Karpas-422 (cell line): ENCODE measurements around the gene AAMP. TPM values are rescaled to one million over a fixed set of nuclear protein-coding genes. Genes with fewer than 3 reads are reported as not detected.
A peak's percentile ranks its signal among the peaks of the same experiment; 100 is the strongest.
"Not testable (repeated sequence)": the region's sequence is repeated elsewhere in the genome, so short reads cannot be mapped to it uniquely, and the experiment has no call there.

Experiments used
- DNase-seq: peaks from one replicate; pipeline ENCODE4 v3.0.0-alpha.2; 2015
- H2AFZ ChIP-seq: fragments of 200-600 bp; sonication (generic); 2 replicates; pipeline ENCODE4 v1.6.1; 2014; ENCODE audit warnings: antibody characterized with exemption, low read length, mixed read lengths
- H3K27ac ChIP-seq: fragments of 200-600 bp; sonication (generic); 2 replicates; pipeline ENCODE4 v1.5.1; 2014; ENCODE audit warnings: mild to moderate bottlenecking, low read length, moderate library complexity
- H3K27me3 ChIP-seq: fragments of 200-600 bp; sonication (generic); 2 replicates; pipeline ENCODE4 v1.6.1; 2014; ENCODE audit warnings: low read length, mixed read lengths
- H3K36me3 ChIP-seq: fragments of 200-600 bp; sonication (generic); 2 replicates; pipeline ENCODE4 v1.6.1; 2014; ENCODE audit warnings: low read length, mixed read lengths; ENCODE audit not compliant: insufficient read depth
- H3K4me1 ChIP-seq: fragments of 200-600 bp; sonication (generic); 2 replicates; pipeline ENCODE4 v1.6.1; 2014; ENCODE audit warnings: mild to moderate bottlenecking, low read length, mixed read lengths
- H3K4me2 ChIP-seq: fragments of 200-600 bp; sonication (generic); 2 replicates; pipeline ENCODE4 v1.6.1; 2014; ENCODE audit warnings: low read length, low read depth, mild to moderate bottlenecking; ENCODE audit not compliant: poor library complexity, severe bottlenecking
- H3K4me3 ChIP-seq: fragments of 200-600 bp; sonication (generic); 2 replicates; pipeline ENCODE4 v1.5.1; 2014; ENCODE audit warnings: mild to moderate bottlenecking, antibody characterized with exemption, low read length, mixed read lengths
- H3K79me2 ChIP-seq: fragments of 200-600 bp; sonication (generic); 2 replicates; pipeline ENCODE4 v1.6.1; 2014; ENCODE audit warnings: mild to moderate bottlenecking, low read length, mixed read lengths
- H3K9ac ChIP-seq: fragments of 200-600 bp; sonication (generic); 2 replicates; pipeline ENCODE4 v1.6.0; 2014; ENCODE audit warnings: low read length
- H3K9me2 ChIP-seq: fragments of 200-600 bp; sonication (generic), shearing (Covaris generic); replicated peaks from 2 replicates; pipeline ENCODE4 v1.6.0; 2014; ENCODE audit warnings: mild to moderate bottlenecking, low read length, moderate library complexity; ENCODE audit not compliant: insufficient read depth
- H3K9me3 ChIP-seq: fragments of 300-700, 200-600 bp; sonication (generic); 2 replicates; pipeline ENCODE4 v1.6.1; 2014; ENCODE audit warnings: low read length, mixed read lengths
- H4K20me1 ChIP-seq: fragments of 200-600 bp; sonication (generic); 2 replicates; pipeline ENCODE4 v1.6.1; 2014; ENCODE audit warnings: mild to moderate bottlenecking, antibody characterized with exemption, low read length, low read depth; ENCODE audit not compliant: insufficient read depth
- total RNA-seq: library from RNA; depleted of rRNA; stranded (reverse); fragments of >200 nt; shearing (Covaris generic); gene quantifications from 2 replicates; pipeline ENCODE4 v1.2.3, GENCODE V29; 2014; ENCODE audit warnings: low replicate concordance

AAMP gene
- total RNA-seq, 1 experiment from 2014 or later = 77.6 TPM

DNA sequence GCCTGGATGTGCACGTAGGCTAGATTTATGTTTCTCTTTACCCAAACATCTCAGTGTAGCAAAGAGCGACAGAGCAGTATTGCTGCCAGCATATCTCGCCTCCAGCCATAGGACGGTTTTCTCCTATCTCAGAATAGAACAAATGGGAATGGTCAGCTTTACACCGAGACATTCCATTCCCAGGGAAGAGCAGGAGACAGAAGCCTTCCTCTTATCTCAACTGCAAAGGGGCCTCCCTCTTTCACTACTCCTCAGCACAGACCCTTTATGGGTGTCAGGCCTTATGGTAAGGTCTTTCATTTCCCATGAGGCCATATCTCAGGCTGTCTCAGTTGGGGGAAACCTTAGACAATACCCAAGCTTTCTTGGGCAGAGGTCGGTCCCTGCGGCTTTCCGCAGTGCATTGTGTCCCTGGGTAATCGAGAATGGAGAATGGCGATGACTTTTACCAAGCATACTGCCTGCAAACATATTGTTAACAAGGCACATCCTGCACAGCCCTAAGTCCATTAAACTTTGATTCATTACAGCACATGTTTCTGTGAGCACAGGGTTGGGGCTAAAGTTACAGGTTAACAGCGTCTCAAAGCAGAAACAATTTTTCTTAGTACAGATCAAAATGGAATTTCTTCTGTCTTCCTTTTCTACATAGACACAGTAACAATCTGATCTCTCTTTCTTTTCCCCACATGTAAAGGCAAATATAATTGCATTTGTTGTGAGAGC is 41.8 kb upstream of the AAMP start:
- not testable (repeated sequence) for H3K9me2 ChIP-seq, H3K79me2 ChIP-seq, H4K20me1 ChIP-seq, H3K36me3 ChIP-seq, H3K4me2 ChIP-seq, H3K9me3 ChIP-seq, H3K4me3 ChIP-seq, H3K27ac ChIP-seq, H2AFZ ChIP-seq, H3K9ac ChIP-seq, DNase-seq, H3K27me3 ChIP-seq
- H3K4me1 ChIP-seq = peaks cover 11% of the 10 kb centered on the region

DNA sequence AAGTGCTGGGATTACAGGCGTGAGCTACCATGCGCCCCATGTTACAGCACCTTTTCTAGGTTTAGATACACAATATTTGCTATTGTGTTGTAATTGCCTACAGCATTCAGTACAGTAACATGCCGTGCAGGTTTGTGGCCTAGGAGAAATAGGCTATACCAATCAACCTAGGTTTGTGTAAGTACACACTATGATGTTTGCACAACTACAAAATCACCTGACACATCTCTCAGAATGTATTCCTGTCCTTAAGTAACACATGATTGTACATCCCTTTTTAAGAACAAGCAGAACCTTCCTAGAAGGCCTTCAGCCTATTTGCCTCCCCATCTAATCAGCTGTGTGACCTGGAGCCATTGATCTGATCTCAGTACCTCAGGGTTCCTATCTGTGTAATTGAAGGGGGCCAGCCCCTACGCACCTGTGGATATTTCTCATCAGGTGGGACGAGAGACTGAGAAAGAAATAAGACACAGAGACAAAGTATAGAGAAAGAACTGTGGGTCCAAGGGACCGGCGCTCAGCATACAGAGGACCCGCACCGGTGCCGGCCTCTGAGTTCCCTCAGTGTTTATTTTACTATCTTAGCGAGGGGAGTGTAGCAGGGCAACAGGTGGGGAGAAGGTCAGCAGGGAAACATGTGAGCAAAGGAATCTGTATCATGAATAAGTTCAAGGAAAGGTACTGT is 41.1 kb upstream of the AAMP start:
- Histone ChIP-seq H3K9me2 (no peaks in the 10 kb centered on the region), H3K9ac (no peak overlapping the region), H3K4me3 (no peak overlapping the region), H3K27me3 (no peaks in the 10 kb centered on the region), H2AFZ (no peak overlapping the region), H4K20me1 (no peaks in the 10 kb centered on the region), H3K4me2 (no peak overlapping the region), H3K36me3 (no peaks in the 10 kb centered on the region), H3K79me2 (no peaks in the 10 kb centered on the region), H3K9me3 (no peaks in the 10 kb centered on the region), H3K27ac (no peak overlapping the region), H3K4me1 (peaks cover 18% of the 10 kb centered on the region)
- DNase-seq = no peak

DNA sequence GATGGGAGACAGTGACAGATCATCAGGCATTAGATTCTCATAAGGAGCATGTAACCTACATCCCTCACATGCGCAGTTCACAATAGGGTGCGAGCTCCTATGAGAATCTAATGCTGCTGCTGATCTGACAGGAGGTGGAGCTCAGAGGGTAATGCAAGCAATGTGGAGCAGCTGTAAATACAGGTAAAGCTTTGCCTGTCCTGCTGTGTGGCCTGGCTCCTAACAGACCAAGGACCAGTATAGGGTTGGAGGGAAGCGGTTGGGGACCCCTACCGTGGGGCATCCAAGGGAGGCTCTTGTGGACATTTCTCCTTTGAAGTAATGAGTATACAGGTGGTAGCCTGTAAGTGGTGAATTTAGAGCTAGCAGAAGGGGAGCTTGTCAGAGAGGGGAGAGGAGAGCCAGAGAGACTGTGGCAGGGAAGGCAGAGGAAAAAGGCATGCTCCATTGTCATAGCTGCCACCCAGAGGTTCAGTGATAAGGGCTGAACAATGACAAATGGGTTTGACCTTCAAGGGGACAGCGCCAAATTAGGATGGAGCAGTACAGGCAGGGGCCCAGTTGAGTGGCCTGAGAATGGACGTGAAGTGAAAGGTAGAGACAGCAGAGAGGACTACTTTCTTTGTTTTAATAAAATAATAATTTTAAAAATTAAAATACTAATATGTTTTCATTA is 37.6 kb upstream of the AAMP start:
- Histone ChIP-seq H3K4me1 (peaks cover 29% of the 10 kb centered on the region), H3K9ac (no peak overlapping the region), H3K4me3 (no peak overlapping the region), H3K9me2 (no peaks in the 10 kb centered on the region), H3K27ac (no peak overlapping the region), H2AFZ (no peak overlapping the region), H4K20me1 (no peaks in the 10 kb centered on the region), H3K27me3 (no peaks in the 10 kb centered on the region), H3K79me2 (no peaks in the 10 kb centered on the region), H3K9me3 (no peaks in the 10 kb centered on the region), H3K36me3 (no peaks in the 10 kb centered on the region), H3K4me2 (no peak overlapping the region)
- DNase-seq = peak; percentile 59

DNA sequence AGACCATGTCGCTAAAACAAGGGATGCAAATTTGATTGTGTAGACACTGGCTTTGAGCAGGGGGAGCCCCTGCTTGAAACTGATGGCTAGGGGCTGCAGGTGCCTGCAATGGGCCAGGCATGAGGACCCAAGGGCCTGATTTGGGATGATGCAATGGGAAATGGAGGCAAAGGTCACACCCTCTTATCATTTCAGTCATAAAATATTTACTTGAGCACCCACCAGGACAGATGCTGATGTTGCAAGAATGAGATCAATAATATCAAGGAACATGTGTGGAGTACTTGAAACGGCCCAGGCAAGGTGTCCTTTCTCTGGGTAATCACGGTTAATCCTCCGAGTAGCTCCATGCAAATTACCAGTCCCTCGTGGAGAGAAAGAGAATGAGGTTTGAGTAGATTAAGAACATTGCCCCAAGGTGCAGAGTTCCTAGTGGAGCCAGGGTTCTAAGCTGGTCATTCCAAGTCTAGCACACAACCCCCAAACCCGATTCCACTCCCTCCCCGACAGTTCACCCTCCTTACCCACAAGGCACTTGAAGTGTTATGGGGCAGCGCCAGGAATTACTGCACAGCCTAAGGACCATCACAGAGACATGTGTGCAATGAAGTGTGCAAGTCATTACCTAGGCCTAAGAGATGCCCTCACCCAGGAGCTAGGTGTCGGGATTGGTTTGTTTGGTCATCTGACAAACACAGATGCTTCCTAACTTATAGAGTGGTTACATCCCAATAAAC is 36.4 kb upstream of the AAMP start:
- no peaks in the 10 kb centered on the region for H3K79me2 ChIP-seq
- no peaks in the 10 kb centered on the region for H4K20me1 ChIP-seq
- peaks cover 29% of the 10 kb centered on the region for H3K4me1 ChIP-seq
- no peaks in the 10 kb centered on the region for H3K27me3 ChIP-seq
- peak overlapping the region; percentile 78 for H3K27ac ChIP-seq
- peak; percentile 83 for DNase-seq
- no peak overlapping the region for H2AFZ ChIP-seq
- H3K9me3 ChIP-seq = no peaks in the 10 kb centered on the region
- H3K36me3 ChIP-seq = no peaks in the 10 kb centered on the region
- H3K9me2 ChIP-seq = no peaks in the 10 kb centered on the region
- peak overlapping the region; percentile 81 for H3K4me2 ChIP-seq
- H3K9ac ChIP-seq = peak overlapping the region; percentile 42; the same call in 1 of the 2 replicates
- H3K4me3 ChIP-seq = peak overlapping the region; percentile 55

DNA sequence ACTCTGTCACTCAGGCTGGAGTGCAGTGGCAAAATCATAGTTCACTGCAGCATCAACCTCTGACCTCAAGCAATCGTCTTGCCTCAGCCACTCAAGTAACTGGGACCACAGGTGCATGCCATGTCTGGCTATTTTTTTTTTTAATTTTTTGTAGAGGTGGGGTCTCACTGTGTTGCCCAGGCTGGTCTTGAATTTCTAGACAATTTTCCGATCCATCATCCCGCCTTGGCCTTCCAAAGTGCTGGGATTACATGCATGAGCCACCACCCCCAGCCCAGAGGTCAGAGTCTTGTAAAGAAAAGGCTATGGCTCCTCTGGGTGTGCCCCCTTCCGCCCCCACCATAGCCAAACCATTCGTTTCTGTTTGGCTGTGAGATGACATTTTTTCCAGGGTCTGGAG is 35.4 kb upstream of the AAMP start:
- H3K9ac ChIP-seq = peak overlapping the region; percentile 42; the same call in 1 of the 2 replicates
- peak overlapping the region; percentile 78; the same call in 1 of the 2 replicates for H3K27ac ChIP-seq
- H3K79me2 ChIP-seq = no peaks in the 10 kb centered on the region
- H3K36me3 ChIP-seq = no peaks in the 10 kb centered on the region
- no peak for DNase-seq
- peak overlapping the region; percentile 81 for H3K4me2 ChIP-seq
- no peak overlapping the region for H2AFZ ChIP-seq
- no peaks in the 10 kb centered on the region for H3K9me3 ChIP-seq
- H4K20me1 ChIP-seq = no peaks in the 10 kb centered on the region
- H3K4me3 ChIP-seq = peak overlapping the region; percentile 55
- no peaks in the 10 kb centered on the region for H3K9me2 ChIP-seq
- H3K4me1 ChIP-seq = peaks cover 29% of the 10 kb centered on the region
- no peaks in the 10 kb centered on the region for H3K27me3 ChIP-seq

DNA sequence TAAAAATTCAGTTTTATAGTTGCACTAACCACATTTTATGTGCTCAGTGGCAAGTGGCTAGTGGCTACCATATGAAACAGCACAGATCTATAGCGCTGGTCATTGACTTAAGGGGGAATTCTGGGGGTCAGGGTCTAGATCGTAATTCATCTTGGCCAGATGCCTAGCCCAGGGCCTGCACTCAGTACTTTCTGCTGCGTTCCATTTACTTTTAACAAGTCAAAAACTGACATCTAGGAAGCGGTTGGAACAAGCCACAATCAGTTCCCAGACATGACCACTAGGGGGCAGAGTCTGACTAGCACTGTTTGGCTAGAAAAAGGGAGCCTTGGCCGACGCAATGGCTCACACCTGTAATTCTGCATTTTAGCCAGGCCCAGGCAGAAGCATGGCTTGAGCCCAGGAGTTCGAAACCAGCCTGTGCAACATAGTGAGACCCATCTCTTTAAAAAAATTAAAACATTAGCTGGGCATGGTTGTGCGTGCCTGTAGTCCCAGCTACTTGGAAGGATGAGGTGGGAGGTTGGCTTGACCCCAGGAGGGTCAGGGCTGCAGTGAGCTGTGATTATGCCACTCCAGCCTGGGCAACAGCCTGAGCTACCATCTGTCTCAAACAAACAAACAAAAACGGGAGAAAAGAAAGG is 31.4 kb upstream of the AAMP start:
- Histone ChIP-seq H2AFZ (no peak overlapping the region), H3K4me2 (no peak overlapping the region), H4K20me1 (no peaks in the 10 kb centered on the region), H3K79me2 (no peaks in the 10 kb centered on the region), H3K9me2 (no peaks in the 10 kb centered on the region), H3K27ac (no peak overlapping the region), H3K4me3 (no peak overlapping the region), H3K9me3 (no peaks in the 10 kb centered on the region), H3K4me1 (peaks cover 14% of the 10 kb centered on the region), H3K36me3 (no peaks in the 10 kb centered on the region), H3K27me3 (no peaks in the 10 kb centered on the region), H3K9ac (no peak overlapping the region)
- peak; percentile 96 for DNase-seq

DNA sequence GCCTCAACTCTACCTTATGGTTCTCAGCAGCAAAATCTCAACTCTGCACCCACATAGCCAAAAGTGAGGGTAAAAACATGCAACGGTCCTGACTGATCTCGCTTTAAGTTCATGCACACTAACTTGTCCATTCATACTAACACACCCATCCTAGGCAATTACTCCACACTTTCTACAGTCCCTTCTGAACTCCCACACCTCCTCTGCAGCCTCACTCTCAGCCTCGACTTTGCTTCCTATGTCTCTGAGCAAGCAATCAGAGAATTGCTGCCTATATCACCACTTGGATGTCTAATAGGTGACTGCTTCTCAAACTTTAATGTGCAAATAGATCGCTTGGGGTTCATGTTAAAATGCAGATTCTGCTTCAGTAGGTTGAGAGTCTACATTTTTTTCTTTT is 30.2 kb upstream of the AAMP start:
- Histone ChIP-seq H3K4me3 (no peak overlapping the region), H3K4me2 (no peak overlapping the region)

More for the DNA sequence above, 30.2 kb upstream of the AAMP start:
- no peaks in the 10 kb centered on the region for H3K36me3 ChIP-seq
- H3K79me2 ChIP-seq = no peaks in the 10 kb centered on the region
- H3K9ac ChIP-seq = no peak overlapping the region
- H3K27me3 ChIP-seq = no peaks in the 10 kb centered on the region
- H3K4me1 ChIP-seq = peaks cover 3% of the 10 kb centered on the region
- no peak overlapping the region for H3K27ac ChIP-seq
- H2AFZ ChIP-seq = no peak overlapping the region
- no peaks in the 10 kb centered on the region for H4K20me1 ChIP-seq
- H3K9me2 ChIP-seq = no peaks in the 10 kb centered on the region
- no peak for DNase-seq
- H3K9me3 ChIP-seq = no peaks in the 10 kb centered on the region
